Neural progenitor cell (in vitro differentiated cells): ENCODE measurements around the gene FNTB. TPM values are rescaled to one million over a fixed set of nuclear protein-coding genes. Genes with fewer than 3 reads are reported as not detected.
A peak's percentile ranks its signal among the peaks of the same experiment; 100 is the strongest.

ENCODE experiments used
- DNase-seq: peaks from one replicate; pipeline ENCODE4 v3.0.0-alpha.2; 2016; ENCODE audit warnings: low spot score
- H2AFZ ChIP-seq: fragments of 200-600 bp; sonication (generic); replicated peaks from 2 replicates; pipeline ENCODE4 v1.6.1; 2016; ENCODE audit warnings: antibody characterized with exemption
- H3F3A ChIP-seq: fragments of 200-600 bp; sonication (generic); 2 replicates; pipeline ENCODE4 v1.6.1; 2016; ENCODE audit warnings: antibody characterized with exemption, low read depth
- H3K27ac ChIP-seq: fragments of 200-600 bp; sonication (generic); 2 replicates; pipeline ENCODE4 v1.5.1; 2016; ENCODE audit warnings: mild to moderate bottlenecking
- H3K27me3 ChIP-seq: fragments of 200-600 bp; sonication (generic); 2 replicates; pipeline ENCODE4 v1.6.1; 2016; ENCODE audit warnings: mild to moderate bottlenecking, moderate library complexity
- H3K36me3 ChIP-seq: fragments of 200-600 bp; sonication (generic); 2 replicates; pipeline ENCODE4 v1.5.1; 2016
- H3K4me1 ChIP-seq: fragments of 200-600 bp; sonication (generic); 2 replicates; pipeline ENCODE4 v1.6.1; 2016; ENCODE audit warnings: mixed run types
- H3K4me2 ChIP-seq: fragments of 200-600 bp; sonication (generic); 2 replicates; pipeline ENCODE4 v1.6.1; 2016
- H3K4me3 ChIP-seq: fragments of 200-600 bp; sonication (generic); 2 replicates; pipeline ENCODE4 v1.5.1; 2016
- H3K79me2 ChIP-seq: fragments of 200-600 bp; sonication (generic); 2 replicates; pipeline ENCODE4 v1.6.1; 2016; ENCODE audit warnings: low read depth
- H3K9ac ChIP-seq: fragments of 200-600 bp; sonication (generic); 2 replicates; pipeline ENCODE4 v1.6.1; 2016
- H3K9me3 ChIP-seq: fragments of 200-600 bp; sonication (generic); 2 replicates; pipeline ENCODE4 v1.5.1; 2016; ENCODE audit warnings: low read depth
- H4K20me1 ChIP-seq: fragments of 200-600 bp; sonication (generic); 2 replicates; pipeline ENCODE4 v1.6.1; 2016; ENCODE audit warnings: low read depth
- H3K27ac Mint-ChIP-seq: 3 replicates; pipeline ENCODE4 v1.8.0; 2021; ENCODE audit warnings: mixed read lengths
- H3K27me3 Mint-ChIP-seq: 2 replicates; pipeline ENCODE4 v1.8.0; 2022; ENCODE audit warnings: low read depth, mild to moderate bottlenecking, inconsistent platforms, moderate library complexity, mixed read lengths; ENCODE audit not compliant: insufficient read depth
- H3K36me3 Mint-ChIP-seq: 3 replicates; pipeline ENCODE4 v1.8.0; 2021; ENCODE audit warnings: mixed read lengths
- H3K4me1 Mint-ChIP-seq: 3 replicates; pipeline ENCODE4 v1.8.0; 2021; ENCODE audit warnings: mixed read lengths
- H3K4me3 Mint-ChIP-seq: 3 replicates; pipeline ENCODE4 v1.8.0; 2021; ENCODE audit warnings: mild to moderate bottlenecking, moderate library complexity, mixed read lengths
- H3K9me3 Mint-ChIP-seq: 3 replicates; pipeline ENCODE4 v1.8.0; 2020; ENCODE audit warnings: mixed read lengths
- CTCF ChIP-seq: fragments of 200-600 bp; sonication (generic); IDR thresholded peaks from 2 replicates; pipeline ENCODE4 v1.5.1; 2017; ENCODE audit warnings: antibody characterized with exemption, mild to moderate bottlenecking
- EZH2 ChIP-seq: fragments of 200-600 bp; sonication (generic); IDR thresholded peaks from 2 replicates; pipeline ENCODE4 v1.6.1; 2017; ENCODE audit warnings: antibody characterized with exemption, mild to moderate bottlenecking, moderate library complexity
- EZH2phosphoT487 ChIP-seq: fragments of 200-600 bp; sonication (generic); IDR thresholded peaks from 2 replicates; pipeline ENCODE4 v1.6.1; 2017; ENCODE audit warnings: antibody characterized with exemption
- total RNA-seq: library from RNA; depleted of rRNA; stranded (reverse); fragments of >200 nt; gene quantifications from 2 replicates; pipeline ENCODE4 v1.2.3, GENCODE V29; 2015; ENCODE audit warnings: low replicate concordance

Gene FNTB
- total RNA-seq, 1 donor from 2014 or later = 8.0 TPM

GRCh38 chr14:65045006-65045405 is 58.3 kb downstream of the FNTB start:
- Histone ChIP-seq H3K36me3 (no peaks in the 10 kb centered on the region), H3K9me3 (no peaks in the 10 kb centered on the region), H3K4me3 (no peak overlapping the region), H3K27ac (no peak overlapping the region), H4K20me1 (no peaks in the 10 kb centered on the region), H3F3A (no peaks in the 10 kb centered on the region), H3K27me3 (no peaks in the 10 kb centered on the region), H2AFZ (no peak overlapping the region), H3K4me1 (no peaks in the 10 kb centered on the region), H3K79me2 (no peaks in the 10 kb centered on the region), H3K4me2 (no peak overlapping the region), H3K9ac (no peak overlapping the region)
- no peak for DNase-seq
- TF ChIP-seq EZH2 (no peak), EZH2phosphoT487 (no peak), CTCF (no peak)
- H3K9me3 Mint-ChIP-seq = no peaks in the 10 kb centered on the region
- H3K4me1 Mint-ChIP-seq = no peaks in the 10 kb centered on the region
- peaks cover 20% of the 10 kb centered on the region for H3K36me3 Mint-ChIP-seq
- H3K4me3 Mint-ChIP-seq = no peak overlapping the region
- H3K27ac Mint-ChIP-seq = no peak overlapping the region
- H3K27me3 Mint-ChIP-seq = peaks cover 3% of the 10 kb centered on the region

GRCh38 chr14:65045709-65046108 is 59.0 kb downstream of the FNTB start:
- Mint-ChIP-seq H3K36me3 (peaks cover 20% of the 10 kb centered on the region), H3K27me3 (peaks cover 3% of the 10 kb centered on the region), H3K9me3 (no peaks in the 10 kb centered on the region), H3K27ac (no peak overlapping the region), H3K4me3 (no peak overlapping the region), H3K4me1 (no peaks in the 10 kb centered on the region)
- no peaks in the 10 kb centered on the region for H3K9me3 ChIP-seq
- no peak overlapping the region for H2AFZ ChIP-seq
- H3K79me2 ChIP-seq = no peaks in the 10 kb centered on the region
- no peaks in the 10 kb centered on the region for H4K20me1 ChIP-seq
- H3F3A ChIP-seq = no peaks in the 10 kb centered on the region
- TF ChIP-seq EZH2phosphoT487 (no peak), EZH2 (no peak), CTCF (no peak)
- H3K27ac ChIP-seq = no peak overlapping the region
- H3K9ac ChIP-seq = no peak overlapping the region
- no peaks in the 10 kb centered on the region for H3K27me3 ChIP-seq
- no peaks in the 10 kb centered on the region for H3K4me1 ChIP-seq
- H3K4me3 ChIP-seq = no peak overlapping the region
- no peak for DNase-seq
- no peaks in the 10 kb centered on the region for H3K36me3 ChIP-seq
- H3K4me2 ChIP-seq = no peak overlapping the region

DNA sequence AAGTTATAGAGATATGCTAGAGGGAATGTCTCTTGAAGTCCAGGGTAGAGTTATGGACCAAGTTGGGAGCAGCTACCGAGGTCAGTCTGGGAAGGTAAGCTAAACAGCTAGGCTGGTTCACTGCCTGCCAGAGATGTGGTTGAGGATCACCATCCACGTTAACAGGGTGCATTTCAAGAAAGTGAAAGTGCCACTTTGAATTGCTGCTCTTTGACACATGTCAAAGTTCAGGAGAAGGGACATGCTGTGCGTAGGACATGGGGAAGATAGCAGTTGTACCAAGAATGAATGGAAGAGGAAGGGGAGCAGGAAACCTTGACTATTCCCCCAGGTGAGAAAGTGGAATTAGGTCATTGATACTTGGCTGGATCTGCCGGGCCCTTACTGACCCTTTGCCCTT is 66.1 kb downstream of the FNTB start:
- peaks cover 2% of the 10 kb centered on the region for H3K27me3 Mint-ChIP-seq
- H3K27ac Mint-ChIP-seq = peak overlapping the region; percentile 3
- H4K20me1 ChIP-seq = no peaks in the 10 kb centered on the region
- H3K9ac ChIP-seq = no peak overlapping the region
- DNase-seq = no peak
- H3K36me3 Mint-ChIP-seq = peaks cover 9% of the 10 kb centered on the region
- H3K27ac ChIP-seq = no peak overlapping the region
- H3K4me3 ChIP-seq = no peak overlapping the region
- H3K9me3 ChIP-seq = no peaks in the 10 kb centered on the region
- H3K4me1 Mint-ChIP-seq = no peaks in the 10 kb centered on the region
- H3K4me2 ChIP-seq = no peak overlapping the region
- TF ChIP-seq EZH2phosphoT487 = no peak
- TF ChIP-seq EZH2 = no peak
- no peak for TF ChIP-seq CTCF
- H3K79me2 ChIP-seq = no peaks in the 10 kb centered on the region
- no peaks in the 10 kb centered on the region for H3K4me1 ChIP-seq
- H3K27me3 ChIP-seq = no peaks in the 10 kb centered on the region
- no peaks in the 10 kb centered on the region for H3K9me3 Mint-ChIP-seq
- no peak overlapping the region for H2AFZ ChIP-seq
- no peak overlapping the region for H3K4me3 Mint-ChIP-seq
- no peaks in the 10 kb centered on the region for H3K36me3 ChIP-seq
- H3F3A ChIP-seq = no peaks in the 10 kb centered on the region
